HEK293 (cell line): ENCODE measurements around the gene LAMP1.

Experiments used
- CTCF ChIP-seq: fragments of 450-650 bp; formaldehyde crosslinking; IDR thresholded peaks from 2 replicates; pipeline ENCODE4 v1.5.1; 2016; ENCODE audit warnings: missing biosample characterization, missing genetic modification characterization
- REST ChIP-seq: fragments of 450-650 bp; formaldehyde crosslinking; IDR thresholded peaks from 2 replicates; pipeline ENCODE4 v1.5.1; 2016; ENCODE audit warnings: missing biosample characterization, missing genetic modification characterization
- TSHZ1 ChIP-seq: fragments of 450-650 bp; formaldehyde crosslinking; IDR thresholded peaks from 2 replicates; pipeline ENCODE4 v1.5.1; 2016; ENCODE audit warnings: missing biosample characterization, missing genetic modification characterization, borderline replicate concordance
- ZNF175 ChIP-seq: fragments of 450-650 bp; formaldehyde crosslinking; IDR thresholded peaks from 2 replicates; pipeline ENCODE4 v1.5.1; 2016; ENCODE audit warnings: missing biosample characterization, missing genetic modification characterization
- ZNF18 ChIP-seq: fragments of 450-650 bp; formaldehyde crosslinking; IDR thresholded peaks from 2 replicates; pipeline ENCODE4 v1.5.1; 2016; ENCODE audit warnings: missing biosample characterization, missing genetic modification characterization
- ZNF394 ChIP-seq: fragments of 450-650 bp; formaldehyde crosslinking; IDR thresholded peaks from 2 replicates; pipeline ENCODE4 v1.5.1; 2016; ENCODE audit warnings: missing biosample characterization, missing genetic modification characterization, mild to moderate bottlenecking, moderate library complexity, borderline replicate concordance
- ZNF48 ChIP-seq: fragments of 450-650 bp; formaldehyde crosslinking; IDR thresholded peaks from 2 replicates; pipeline ENCODE4 v1.5.1; 2016; ENCODE audit warnings: missing biosample characterization, missing genetic modification characterization
- ZNF561 ChIP-seq: fragments of 450-650 bp; IDR thresholded peaks from 2 replicates; pipeline ENCODE4 v1.5.1; 2018; ENCODE audit warnings: missing biosample characterization, missing genetic modification characterization, borderline replicate concordance
- ZNF792 ChIP-seq: fragments of 450-650 bp; formaldehyde crosslinking; IDR thresholded peaks from 2 replicates; pipeline ENCODE4 v1.5.1; 2016; ENCODE audit warnings: missing biosample characterization, missing genetic modification characterization

- TF ChIP-seq ZNF792 (no peak), CTCF (tag by site-specific recombination) (no peak), ZNF561 (tag by site-specific recombination) (no peak), REST (tag by site-specific recombination) (no peak), ZNF48 (no peak), ZNF175 (tag by site-specific recombination) (no peak), ZNF394 (tag by site-specific recombination) (no peak), TSHZ1 (tag by site-specific recombination) (no peak), ZNF18 (tag by site-specific recombination) (no peak)
Measured at GRCh38 chr13:113320226-113320875, 23.3 kb downstream of the LAMP1 start.
